ENCODE data around the gene RERE. TPM values are rescaled to one million over a fixed set of nuclear protein-coding genes. Genes with fewer than 3 reads are reported as not detected.
A peak's percentile ranks its signal among the peaks of the same experiment; 100 is the strongest.

RERE gene
- total RNA-seq, 2 donors from 2014 or later, result 48.0 to 50.5 TPM

DNA sequence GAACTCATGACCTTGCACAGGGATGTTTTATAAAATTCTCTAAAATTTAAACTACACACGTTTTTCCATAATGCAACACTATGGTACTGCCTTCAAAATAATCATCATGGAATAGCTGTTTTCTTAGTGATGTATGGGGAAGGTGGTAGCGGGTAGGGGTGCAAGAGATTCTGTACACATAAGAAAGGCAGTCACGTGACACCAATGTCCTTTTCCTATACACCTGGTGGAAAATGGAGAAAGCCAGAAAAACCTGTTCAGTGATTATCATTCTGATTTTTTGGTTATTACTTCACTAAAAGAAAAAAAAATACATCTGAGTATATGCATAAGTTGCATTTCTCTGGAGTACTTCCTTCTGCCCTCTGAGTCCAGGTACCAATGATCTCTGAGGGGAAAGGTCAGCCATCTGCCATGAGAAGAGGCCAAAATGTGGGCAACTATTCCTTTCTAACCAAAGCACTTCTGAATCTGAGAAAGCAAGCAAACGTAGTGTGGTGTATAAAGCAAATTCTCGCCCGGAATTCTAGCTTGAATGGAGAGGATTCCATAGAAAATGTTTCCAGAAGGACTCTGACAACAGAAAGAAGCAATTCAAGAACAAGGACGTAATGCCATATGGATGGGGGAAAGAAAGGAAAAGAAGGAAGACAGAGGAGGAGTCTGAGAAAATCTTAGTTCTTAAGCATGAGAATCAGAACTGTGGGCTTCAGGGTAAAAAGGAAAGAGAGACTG, 137.3 kb downstream of the RERE start:
- H3K27me3 Mint-ChIP-seq, result no peaks in the 10 kb centered on the region
- H3K4me1 Mint-ChIP-seq, result peaks cover 6% of the 10 kb centered on the region
- no peaks in the 10 kb centered on the region for H3K36me3 Mint-ChIP-seq (ENCODE audit: low read depth)
- H3K9me3 Mint-ChIP-seq, result no peaks in the 10 kb centered on the region
- no peak overlapping the region for H3K27ac Mint-ChIP-seq
- ATAC-seq (replicated peaks), result no peak
- no peak overlapping the region for H3K4me3 Mint-ChIP-seq

DNA sequence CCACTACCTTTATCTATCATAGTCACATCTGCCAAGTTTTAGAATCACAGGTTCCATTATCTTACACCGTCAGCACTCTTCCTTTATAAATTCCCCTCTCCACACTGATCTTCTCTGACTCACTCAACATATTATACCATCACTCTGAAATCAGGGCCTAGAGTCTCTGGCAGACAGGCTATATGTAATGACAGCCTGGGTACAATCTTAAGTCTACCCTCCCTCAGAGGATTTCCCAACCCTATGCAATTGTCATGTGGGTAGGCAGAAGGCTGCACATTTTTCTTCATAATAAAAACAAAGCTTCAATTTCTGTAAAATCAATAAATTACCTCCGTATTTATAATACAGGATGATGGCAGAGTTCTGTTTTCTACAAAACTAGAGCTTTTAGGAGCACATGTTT, 138.0 kb downstream of the RERE start:
- peak; percentile 94 for ATAC-seq (replicated peaks)
- Mint-ChIP-seq H3K4me1 (peaks cover 6% of the 10 kb centered on the region), H3K4me3 (no peak overlapping the region), H3K27me3 (no peaks in the 10 kb centered on the region), H3K27ac (no peak overlapping the region), H3K9me3 (no peaks in the 10 kb centered on the region), H3K36me3 (ENCODE audit: low read depth) (no peaks in the 10 kb centered on the region)

DNA sequence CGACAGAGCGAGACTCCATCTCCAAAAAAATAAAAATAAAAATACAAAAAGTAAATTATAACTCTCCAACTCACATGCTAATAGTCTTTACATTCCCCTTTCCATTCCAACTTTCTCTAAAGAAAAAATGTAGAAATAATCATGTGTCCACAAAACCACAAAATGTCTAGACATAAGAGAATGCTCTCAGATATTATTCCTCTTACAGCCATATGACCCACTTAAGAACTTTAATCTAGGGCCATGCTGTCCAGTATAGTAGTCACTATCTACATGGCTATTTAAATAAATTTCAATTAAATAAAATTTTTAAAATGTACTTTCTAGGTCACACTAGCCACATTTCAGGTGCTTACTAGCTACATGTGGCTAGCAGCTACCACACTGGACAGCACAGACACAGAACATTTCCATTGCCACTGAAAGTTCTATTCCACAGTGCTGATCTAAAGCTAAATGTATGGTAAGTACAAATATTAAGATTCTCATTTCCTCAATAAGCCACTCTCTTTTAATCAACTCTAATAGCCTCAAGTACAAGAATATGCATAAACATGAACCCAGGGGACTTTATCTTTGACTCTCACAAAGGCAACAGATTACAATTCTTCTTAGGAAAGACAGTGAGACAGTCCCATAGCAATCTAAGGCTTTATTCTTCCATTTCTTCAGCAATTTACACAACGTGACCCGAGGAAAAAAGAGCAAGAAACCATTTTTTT, 138.6 kb downstream of the RERE start:
- H3K4me1 Mint-ChIP-seq, result peaks cover 6% of the 10 kb centered on the region
- H3K4me3 Mint-ChIP-seq, result no peak overlapping the region
- ATAC-seq (replicated peaks), result peak; percentile 18
- H3K27me3 Mint-ChIP-seq, result no peaks in the 10 kb centered on the region
- H3K27ac Mint-ChIP-seq, result no peak overlapping the region
- no peaks in the 10 kb centered on the region for H3K9me3 Mint-ChIP-seq
- H3K36me3 Mint-ChIP-seq (ENCODE audit: low read depth), result no peaks in the 10 kb centered on the region

DNA sequence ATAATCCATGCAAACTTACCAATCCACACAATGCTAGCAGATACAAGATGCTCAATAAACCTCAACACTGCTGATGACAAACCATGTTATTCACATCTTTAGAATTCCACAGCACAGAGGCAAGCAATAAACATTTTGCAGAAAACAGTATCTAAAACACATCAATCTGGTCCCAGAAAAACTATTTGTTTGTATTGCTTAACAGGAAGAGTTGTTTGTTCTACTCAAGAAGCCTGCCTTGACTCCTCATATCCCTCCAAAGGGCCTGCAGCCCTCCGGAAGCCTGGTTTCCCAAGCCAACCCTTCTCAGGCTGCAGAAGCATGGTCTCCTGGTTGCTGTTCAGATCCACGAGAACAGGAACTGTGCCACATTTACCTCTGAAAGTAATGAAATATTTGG, 139.7 kb downstream of the RERE start:
- H3K4me3 Mint-ChIP-seq, result no peak overlapping the region
- peaks cover 6% of the 10 kb centered on the region for H3K4me1 Mint-ChIP-seq
- no peaks in the 10 kb centered on the region for H3K36me3 Mint-ChIP-seq (ENCODE audit: low read depth)
- H3K27ac Mint-ChIP-seq, result no peak overlapping the region
- no peaks in the 10 kb centered on the region for H3K27me3 Mint-ChIP-seq
- H3K9me3 Mint-ChIP-seq, result no peaks in the 10 kb centered on the region
- no peak for ATAC-seq (replicated peaks)

DNA sequence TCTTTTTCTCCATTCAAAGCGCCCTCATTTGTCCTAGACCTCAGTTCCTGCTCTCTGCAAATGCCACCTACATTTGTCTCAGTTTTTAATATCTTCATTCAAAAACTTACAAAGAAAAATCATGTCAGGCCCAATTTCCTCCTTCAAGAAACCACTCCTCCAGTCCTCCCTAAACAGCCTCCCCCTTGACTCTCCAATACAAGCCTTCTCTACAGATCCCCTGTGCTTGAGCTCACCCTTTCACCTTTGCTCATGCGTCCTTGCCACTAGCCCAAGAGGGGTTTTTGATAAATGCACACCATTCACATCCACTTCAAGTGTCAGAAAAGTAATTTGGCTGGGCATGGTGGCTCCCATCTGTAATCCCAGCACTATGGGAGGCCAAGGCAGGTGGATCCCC, 140.6 kb downstream of the RERE start:
- Mint-ChIP-seq H3K4me1 (peaks cover 2% of the 10 kb centered on the region), H3K4me3 (no peak overlapping the region), H3K36me3 (ENCODE audit: low read depth) (no peaks in the 10 kb centered on the region), H3K9me3 (no peaks in the 10 kb centered on the region), H3K27ac (no peak overlapping the region), H3K27me3 (no peaks in the 10 kb centered on the region)
- ATAC-seq (replicated peaks), result no peak

DNA sequence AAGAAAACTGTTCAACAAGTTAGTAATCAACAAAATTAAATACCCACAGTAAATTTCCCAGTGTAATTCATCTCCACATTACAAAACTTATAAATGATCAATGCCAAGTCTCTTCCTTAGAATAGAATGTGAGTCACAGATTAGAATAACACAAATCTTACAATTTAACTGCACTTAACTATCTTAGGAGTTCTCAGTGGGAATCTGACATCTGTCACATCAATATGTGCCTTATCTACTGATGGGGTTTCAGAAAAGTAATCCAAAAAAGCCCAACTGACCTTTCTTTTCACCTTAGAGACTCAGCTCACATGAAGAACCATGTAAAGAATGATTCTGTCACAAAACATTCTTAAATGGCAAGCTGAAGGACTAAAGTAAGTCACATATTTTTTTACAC, 141.4 kb downstream of the RERE start:
- no peaks in the 10 kb centered on the region for H3K9me3 Mint-ChIP-seq
- no peaks in the 10 kb centered on the region for H3K4me1 Mint-ChIP-seq
- no peak overlapping the region for H3K27ac Mint-ChIP-seq
- no peak overlapping the region for H3K4me3 Mint-ChIP-seq
- ATAC-seq (replicated peaks), result no peak
- H3K27me3 Mint-ChIP-seq, result no peaks in the 10 kb centered on the region
- no peaks in the 10 kb centered on the region for H3K36me3 Mint-ChIP-seq (ENCODE audit: low read depth)

DNA sequence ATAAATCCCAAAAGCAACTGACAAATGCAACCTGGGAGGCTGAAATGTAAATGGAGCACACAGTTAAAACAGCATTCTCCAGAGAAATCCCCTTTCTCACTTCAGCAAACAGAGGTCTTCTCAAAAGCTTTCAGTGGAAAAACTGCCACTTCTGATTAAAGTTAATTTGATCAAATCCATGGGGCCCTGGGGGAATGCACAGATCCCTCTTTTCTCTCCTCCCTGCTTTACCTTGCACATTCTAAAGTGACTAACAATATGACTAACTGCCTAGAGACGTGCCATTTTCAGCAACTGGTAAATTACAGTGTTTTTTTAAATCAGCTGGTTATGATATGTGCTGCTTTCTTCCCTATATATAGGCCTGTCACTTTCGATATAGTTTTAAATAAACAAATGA, 142.5 kb downstream of the RERE start:
- Mint-ChIP-seq H3K27me3 (no peaks in the 10 kb centered on the region), H3K4me1 (peaks cover 9% of the 10 kb centered on the region), H3K36me3 (ENCODE audit: low read depth) (no peaks in the 10 kb centered on the region), H3K27ac (no peak overlapping the region), H3K4me3 (no peak overlapping the region), H3K9me3 (no peaks in the 10 kb centered on the region)
- peak; percentile 30 for ATAC-seq (replicated peaks)

DNA sequence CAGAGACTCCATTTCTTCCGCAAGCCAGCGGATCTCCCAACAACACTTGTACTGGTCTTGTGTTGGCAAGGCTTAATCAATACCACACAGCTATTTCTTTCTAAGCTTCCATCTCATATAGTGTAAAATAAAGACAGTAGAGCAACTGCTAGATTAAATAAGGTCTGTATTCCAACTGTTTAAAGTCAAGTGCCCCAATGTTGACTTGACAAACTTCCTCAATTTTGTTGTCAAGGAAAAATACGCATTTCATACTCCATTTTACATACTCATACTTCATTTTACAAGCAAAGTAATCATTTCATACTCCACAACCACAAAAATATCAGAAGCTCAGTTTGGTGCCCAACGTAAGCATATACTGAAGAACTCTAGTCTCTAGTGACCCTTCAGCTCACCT, 143.0 kb downstream of the RERE start:
- H3K36me3 Mint-ChIP-seq (ENCODE audit: low read depth), result no peaks in the 10 kb centered on the region
- H3K27me3 Mint-ChIP-seq, result no peaks in the 10 kb centered on the region
- H3K27ac Mint-ChIP-seq, result no peak overlapping the region
- H3K9me3 Mint-ChIP-seq, result no peaks in the 10 kb centered on the region
- peaks cover 9% of the 10 kb centered on the region for H3K4me1 Mint-ChIP-seq
- no peak overlapping the region for H3K4me3 Mint-ChIP-seq
- ATAC-seq (replicated peaks), result no peak

DNA sequence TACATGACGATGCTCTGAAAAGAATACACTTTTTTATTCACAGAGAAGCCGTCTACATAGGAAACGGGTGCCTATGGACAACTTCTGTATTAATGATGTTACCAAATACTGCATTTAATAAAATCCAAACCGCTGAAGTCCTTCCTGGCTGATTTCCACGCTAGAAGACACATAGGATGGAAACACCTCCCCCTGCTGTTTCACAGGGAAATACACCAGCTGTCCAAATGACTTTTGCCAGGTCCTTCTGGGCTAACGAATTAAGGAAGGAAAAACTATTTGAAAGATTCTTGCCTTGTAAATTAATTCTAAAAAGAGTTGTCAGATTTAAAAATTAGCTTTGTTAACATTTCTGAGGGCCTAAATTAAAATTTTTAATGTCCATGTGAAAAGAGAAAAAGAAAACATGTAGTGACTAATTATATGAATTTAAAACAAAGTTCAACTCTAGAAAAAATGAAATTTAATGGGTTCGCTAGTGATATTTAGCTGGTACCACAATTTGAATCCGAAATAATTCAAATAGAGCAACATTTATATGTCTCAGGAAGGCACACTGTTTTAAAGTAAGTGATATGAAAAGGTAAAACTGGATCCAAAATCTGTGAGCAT, 146.0 kb downstream of the RERE start:
- ATAC-seq (replicated peaks), result peak; percentile 40
- Mint-ChIP-seq H3K9me3 (no peaks in the 10 kb centered on the region), H3K36me3 (ENCODE audit: low read depth) (no peaks in the 10 kb centered on the region), H3K27ac (no peak overlapping the region), H3K27me3 (no peaks in the 10 kb centered on the region), H3K4me1 (peaks cover 9% of the 10 kb centered on the region), H3K4me3 (no peak overlapping the region)

DNA sequence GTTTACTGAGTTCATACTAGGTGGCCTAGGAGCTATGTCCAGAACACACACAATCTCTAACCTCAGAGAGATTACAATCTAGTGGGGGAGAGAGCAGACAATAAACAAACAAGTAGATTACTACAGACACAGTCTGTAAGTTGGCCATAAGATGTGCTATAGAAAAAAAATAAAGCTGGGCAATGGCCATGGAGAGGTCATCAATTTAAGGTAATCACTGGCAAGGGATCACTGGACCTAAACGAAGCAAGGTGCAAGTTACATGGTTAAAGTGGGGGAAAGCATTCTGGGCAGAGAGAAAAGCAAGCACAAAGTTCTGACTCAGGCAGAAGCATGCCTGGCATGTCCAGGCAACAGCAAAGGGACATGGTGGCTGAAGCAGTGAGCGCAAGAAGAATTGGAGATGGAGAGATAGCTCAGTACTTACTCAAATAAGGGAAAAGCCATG, 147.0 kb downstream of the RERE start:
- peaks cover 9% of the 10 kb centered on the region for H3K4me1 Mint-ChIP-seq
- H3K36me3 Mint-ChIP-seq (ENCODE audit: low read depth), result no peaks in the 10 kb centered on the region
- H3K9me3 Mint-ChIP-seq, result no peaks in the 10 kb centered on the region
- H3K4me3 Mint-ChIP-seq, result no peak overlapping the region
- no peaks in the 10 kb centered on the region for H3K27me3 Mint-ChIP-seq
- ATAC-seq (replicated peaks), result no peak
- peak overlapping the region; percentile 4 for H3K27ac Mint-ChIP-seq

DNA sequence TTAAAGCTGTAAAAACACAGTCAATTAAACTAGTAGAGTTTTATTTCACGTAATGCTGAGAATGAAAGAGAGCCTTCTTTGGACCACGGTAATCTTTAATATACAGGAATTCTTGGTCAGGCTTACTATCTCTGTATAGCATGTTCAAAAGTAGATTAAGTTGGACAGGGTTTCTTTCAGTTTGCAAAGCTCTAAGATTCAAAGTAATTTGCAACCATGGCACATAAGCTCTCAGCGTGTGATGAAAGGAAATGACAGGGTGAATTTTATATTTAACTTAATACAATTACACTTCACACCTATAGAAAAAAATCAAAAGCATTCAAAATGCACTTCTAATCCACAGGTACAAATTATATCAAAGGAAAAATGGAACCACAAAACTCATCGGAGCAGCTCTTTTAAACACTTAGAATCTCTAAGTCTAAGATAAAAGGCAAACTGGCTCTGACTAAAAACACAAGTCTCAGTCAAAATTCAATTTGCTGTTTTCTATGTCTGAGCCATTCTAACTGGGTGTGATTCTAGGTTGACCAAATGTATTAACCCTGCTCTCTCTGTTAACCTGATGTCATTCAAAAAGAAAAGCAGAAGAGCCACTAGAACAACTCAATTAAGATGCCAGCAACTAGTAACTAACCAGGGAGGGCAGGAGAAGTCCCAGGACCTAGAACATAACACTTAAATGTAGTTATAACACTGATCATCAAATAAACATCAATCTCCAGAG, 147.7 kb downstream of the RERE start:
- Mint-ChIP-seq H3K4me3 (no peak overlapping the region), H3K9me3 (no peaks in the 10 kb centered on the region), H3K4me1 (peaks cover 9% of the 10 kb centered on the region), H3K27me3 (no peaks in the 10 kb centered on the region), H3K27ac (peak overlapping the region; percentile 4), H3K36me3 (ENCODE audit: low read depth) (no peaks in the 10 kb centered on the region)
- ATAC-seq (replicated peaks), result peak; percentile 81

DNA sequence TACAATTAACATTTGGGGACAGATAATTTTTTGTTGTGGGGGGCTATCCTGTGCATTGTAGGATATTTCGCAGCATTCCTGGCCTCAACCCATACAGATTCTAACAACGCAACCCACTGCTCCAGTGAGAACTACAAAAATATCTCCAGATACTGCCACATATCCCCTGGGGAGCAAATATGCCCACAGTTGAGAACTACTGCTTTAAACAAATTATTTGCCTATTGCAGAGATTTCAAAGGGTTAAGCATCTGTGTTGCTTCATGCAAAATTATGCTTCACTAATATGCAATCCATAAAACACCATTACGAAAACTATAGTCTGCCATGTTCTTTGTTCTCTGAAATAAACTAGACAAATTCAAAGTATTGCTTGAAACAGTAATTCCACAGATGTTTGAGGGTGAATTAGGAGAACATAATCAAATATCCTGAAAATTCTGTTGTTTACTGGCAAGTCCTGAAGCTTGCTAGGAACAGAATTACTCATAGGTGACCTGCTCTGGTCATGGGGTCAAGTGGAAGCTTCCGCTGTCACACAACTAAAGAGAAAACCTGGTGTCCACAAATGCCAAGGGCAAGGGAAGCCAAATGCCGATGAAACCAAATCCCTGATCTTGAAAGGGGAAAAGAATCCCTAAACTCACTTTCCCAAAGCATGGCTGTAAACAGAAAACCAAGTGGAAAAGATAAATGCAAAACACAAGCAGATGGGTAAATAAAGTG, 149.4 kb downstream of the RERE start:
- no peak for ATAC-seq (replicated peaks)
- H3K27ac Mint-ChIP-seq, result no peak overlapping the region

DNA sequence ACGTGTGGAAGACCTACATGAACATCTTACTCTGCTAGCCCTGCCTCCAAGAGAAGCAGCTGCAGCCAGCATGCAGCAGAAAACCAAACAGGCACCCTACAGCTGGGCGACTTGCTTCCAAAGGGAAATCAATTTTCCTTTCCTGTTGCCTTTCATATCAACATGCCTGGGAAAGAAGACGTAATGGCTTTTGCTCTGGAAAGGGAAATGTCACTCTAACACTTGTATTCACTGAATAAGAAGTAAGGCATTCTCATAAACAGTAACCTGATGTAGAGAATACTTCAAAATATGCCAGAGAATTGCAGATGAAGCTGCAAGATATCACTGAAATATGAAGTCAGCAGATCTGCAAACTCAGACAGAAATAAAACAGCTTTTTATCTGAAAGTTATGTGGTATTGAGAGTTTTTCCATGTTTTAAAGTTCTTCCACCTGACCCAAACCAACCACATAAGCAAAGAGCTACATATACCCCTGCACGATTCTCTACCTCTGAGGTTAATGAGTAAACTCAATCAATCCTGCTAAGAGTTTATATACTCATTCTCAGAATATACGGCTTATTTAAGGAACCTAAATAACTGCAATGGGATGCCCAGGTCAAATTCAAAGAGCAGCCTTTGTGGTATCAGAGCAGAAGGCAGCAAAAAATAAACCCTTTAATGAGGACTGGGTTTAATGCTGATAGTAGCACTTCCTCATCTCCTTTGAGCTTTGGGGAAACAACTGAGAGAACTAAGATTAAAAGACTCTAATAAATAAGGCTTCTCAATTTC, 150.9 kb downstream of the RERE start:
- H3K27ac Mint-ChIP-seq, result no peak overlapping the region
- ATAC-seq (replicated peaks), result no peak
- H3K4me1 Mint-ChIP-seq, result peaks cover 15% of the 10 kb centered on the region
- H3K9me3 Mint-ChIP-seq, result no peaks in the 10 kb centered on the region
- no peaks in the 10 kb centered on the region for H3K27me3 Mint-ChIP-seq
- H3K4me3 Mint-ChIP-seq, result no peak overlapping the region
- no peaks in the 10 kb centered on the region for H3K36me3 Mint-ChIP-seq (ENCODE audit: low read depth)

More for the DNA sequence above, 149.4 kb downstream of the RERE start:
- Mint-ChIP-seq H3K9me3 (no peaks in the 10 kb centered on the region), H3K4me1 (peaks cover 9% of the 10 kb centered on the region), H3K36me3 (ENCODE audit: low read depth) (no peaks in the 10 kb centered on the region), H3K27me3 (no peaks in the 10 kb centered on the region), H3K4me3 (no peak overlapping the region)
